DMS 273 (cell line): ENCODE data around the gene SEZ6L.
A peak's percentile ranks its signal among the peaks of the same experiment; 100 is the strongest.

Source experiments
- DNase-seq: peaks from one replicate; lab custom pipeline; 2025; ENCODE audit not compliant: unreplicated experiment; lab: John Stamatoyannopoulos, UW

SEZ6L gene

GRCh38 chr22:26174280-26174679 is 5.0 kb downstream of the SEZ6L start:
- DNase-seq = peak; percentile 24

GRCh38 chr22:26182723-26183122 is 13.5 kb downstream of the SEZ6L start:
- DNase-seq = peak; percentile 8

DNA sequence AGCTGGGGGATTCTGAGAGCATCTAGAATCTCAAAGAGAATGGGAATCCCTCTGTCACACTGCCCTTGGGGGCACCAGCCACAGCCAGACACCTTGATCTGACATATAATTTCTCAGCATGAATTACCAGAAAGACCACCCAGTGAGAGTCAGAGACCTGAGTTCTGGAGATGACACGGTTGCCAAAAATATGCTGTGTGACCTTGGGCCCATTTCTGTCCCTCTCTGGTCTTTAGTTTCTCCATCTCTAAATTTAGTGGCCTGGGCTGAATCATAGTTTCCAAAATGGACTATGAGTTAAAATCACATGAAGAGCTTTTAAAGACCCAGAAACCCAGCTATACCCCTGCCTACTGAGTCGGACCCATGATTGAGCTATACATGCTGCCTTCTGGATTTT is 15.9 kb downstream of the SEZ6L start:
- no peak for DNase-seq

GRCh38 chr22:26188341-26188740 is 19.1 kb downstream of the SEZ6L start:
- DNase-seq = no peak

- DNase-seq = no peak
Measured at GRCh38 chr22:26194313-26194712, 25.1 kb downstream of the SEZ6L start.

DNA sequence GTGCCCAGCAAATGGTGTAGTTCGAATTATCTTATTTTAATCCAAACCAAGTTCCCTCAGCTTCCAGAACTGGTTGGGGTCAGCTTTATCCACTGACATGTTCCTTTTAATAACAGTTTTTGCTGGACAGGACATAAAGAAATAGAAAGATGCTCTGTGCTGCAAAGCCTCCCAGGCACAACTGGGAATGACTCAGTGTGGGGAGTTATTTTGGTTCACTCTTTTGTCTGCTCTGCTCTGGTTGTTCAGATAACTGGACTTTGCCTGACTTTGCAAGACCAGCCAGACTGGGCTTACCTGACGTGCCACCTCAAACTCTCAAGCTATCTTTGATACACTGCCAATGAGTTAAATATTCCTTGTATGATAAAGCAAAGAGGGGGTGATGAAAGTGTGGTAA is 25.6 kb downstream of the SEZ6L start:
- no peak for DNase-seq

GRCh38 chr22:26196657-26197056 is 27.4 kb downstream of the SEZ6L start:
- DNase-seq = no peak

DNA sequence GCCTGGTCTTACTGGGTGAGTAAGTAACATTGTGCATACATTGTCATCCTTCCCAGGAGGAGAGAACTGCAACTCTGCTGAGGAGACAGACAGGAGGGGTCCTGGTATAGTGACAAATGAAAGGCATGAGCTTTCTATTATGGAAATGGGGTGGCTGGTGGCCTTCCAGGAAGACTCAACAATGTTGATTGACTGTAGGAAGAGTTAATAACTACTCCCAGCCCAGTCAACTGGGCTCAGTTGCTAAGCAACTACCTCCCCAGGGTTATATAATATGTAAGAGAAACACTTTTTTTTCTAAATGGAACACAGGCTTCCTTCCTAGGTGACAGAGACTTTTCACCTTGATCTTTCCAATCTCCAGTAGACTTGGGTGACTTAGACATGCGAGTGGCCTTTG is 28.2 kb downstream of the SEZ6L start:
- peak; percentile 2 for DNase-seq

DNA sequence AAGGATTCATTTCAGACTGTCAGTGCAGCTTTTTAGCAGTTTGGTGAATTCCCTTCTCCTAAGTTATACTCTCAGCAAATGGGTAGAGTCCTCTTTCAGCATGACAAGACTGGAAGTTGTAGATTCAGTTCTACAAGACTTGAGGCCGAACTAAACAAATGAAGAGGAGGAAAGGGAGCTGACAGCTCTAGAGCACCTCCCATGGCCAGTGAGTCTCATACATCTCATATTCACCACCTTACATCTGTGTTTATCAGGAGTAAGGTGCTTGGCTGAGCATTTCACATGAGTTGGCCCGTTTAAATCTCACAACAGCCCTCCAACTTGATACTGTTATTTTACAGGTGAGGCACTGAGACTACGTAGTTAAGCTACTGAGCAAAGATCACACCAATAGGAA is 30.4 kb downstream of the SEZ6L start:
- DNase-seq = peak; percentile 1

DNA sequence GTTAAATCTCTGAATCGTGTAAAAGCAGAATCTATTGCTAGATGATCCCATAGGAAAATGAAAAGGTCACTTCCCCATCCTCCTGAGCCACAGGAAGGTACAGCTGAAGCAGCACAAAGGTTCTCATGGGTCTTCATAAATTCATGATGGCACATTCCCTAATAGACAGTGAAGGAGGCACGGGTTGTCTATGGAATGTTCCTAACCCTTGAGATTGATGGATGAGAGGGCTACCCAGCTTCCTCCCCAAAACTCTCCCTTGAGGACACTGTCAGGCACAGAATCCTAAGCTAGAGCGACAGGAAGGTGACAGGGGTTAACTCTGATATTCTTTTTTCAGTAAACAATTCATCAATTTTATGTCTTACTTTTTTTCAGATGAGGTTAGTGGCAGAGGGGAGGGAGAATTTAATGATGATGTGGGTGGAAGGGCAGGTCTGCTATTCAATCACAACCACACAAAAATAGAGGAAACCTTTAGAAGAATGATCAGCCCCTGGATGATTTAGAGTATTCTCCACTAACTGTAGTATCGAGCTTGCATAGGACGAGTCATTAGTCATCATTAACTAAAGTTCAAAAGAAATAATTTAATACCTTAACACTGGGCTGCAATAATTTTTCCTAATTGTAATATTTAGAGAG is 33.1 kb downstream of the SEZ6L start:
- no peak for DNase-seq

DNA sequence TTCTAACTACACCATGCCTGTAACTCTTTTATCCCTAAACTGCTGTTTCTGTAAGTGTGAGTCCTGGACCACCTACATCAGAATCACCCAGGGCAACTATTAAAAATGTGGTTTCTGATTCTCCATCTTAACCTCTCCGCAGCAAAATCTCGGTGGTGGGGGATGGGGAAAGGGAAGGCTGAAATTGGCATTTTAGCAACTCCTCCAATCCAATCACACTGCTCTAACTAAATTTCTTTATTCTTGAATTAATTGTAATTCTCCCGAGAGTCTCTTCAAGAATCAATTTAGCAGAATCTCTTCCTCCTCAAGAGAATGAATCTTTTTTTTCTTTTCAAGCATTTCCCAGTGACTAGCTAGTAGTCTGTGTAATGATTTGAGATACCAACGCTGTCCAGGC is 36.2 kb downstream of the SEZ6L start:
- no peak for DNase-seq

DNA sequence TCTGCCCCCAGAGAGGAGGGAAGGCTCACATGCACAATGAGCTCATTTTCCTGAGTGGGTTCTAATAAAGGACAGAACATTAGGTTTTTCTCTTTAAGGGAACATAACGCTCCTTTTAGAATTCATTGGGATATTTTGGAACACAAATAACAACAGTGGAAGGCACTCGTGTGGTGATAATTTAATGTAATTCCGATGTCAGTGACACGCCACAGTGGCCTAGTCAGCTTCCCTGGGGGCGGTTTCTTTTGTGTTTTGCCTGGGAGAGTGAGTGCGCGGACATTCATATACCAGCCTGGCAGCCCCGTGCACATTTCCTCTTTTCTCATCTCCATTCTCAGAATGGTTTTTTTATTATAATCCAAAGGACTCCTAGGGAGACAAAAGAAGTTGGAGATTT is 41.1 kb downstream of the SEZ6L start:
- no peak for DNase-seq

DNA sequence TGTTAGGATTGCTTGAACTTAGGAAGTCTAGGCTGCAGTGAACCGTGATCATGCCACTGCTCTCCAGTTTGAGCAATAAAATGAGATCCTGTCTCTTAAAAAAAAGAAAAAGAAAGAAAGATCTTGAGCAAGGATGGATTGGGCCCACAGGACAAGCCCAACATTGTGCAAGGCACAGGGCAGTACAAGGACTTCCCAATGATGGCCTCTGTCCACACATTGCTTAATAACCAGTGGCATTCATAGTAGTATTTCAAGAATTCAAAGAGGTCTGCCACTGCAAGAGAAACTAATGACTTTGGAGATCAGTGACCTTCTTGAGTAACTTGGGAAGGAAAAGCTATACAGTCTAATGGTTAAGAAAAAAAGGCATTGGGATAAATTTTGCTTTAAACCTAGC is 44.6 kb downstream of the SEZ6L start:
- DNase-seq = no peak

GRCh38 chr22:26214466-26214865 is 45.2 kb downstream of the SEZ6L start:
- no peak for DNase-seq

DNA sequence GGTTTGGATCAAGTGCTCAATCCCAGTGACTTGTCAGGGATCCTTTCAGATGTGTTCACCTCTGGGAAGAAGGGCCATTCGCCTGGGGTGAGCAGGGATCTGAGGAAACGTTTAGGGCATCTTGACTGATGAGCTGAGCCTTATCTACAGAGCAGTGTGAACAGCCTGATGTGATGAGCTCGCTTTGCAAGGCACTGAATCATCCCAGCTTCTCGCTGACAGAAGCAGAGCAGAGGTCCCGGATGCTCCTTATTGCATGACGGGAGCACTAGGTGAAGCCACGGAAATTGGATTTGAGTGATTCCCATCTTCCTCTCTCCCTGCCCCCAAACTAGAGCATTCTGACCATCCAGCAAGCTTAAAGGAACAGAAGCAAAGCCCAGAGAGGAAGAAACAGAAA is 46.5 kb downstream of the SEZ6L start:
- no peak for DNase-seq

GRCh38 chr22:26225207-26225606 is 55.9 kb downstream of the SEZ6L start:
- DNase-seq = no peak

DNA sequence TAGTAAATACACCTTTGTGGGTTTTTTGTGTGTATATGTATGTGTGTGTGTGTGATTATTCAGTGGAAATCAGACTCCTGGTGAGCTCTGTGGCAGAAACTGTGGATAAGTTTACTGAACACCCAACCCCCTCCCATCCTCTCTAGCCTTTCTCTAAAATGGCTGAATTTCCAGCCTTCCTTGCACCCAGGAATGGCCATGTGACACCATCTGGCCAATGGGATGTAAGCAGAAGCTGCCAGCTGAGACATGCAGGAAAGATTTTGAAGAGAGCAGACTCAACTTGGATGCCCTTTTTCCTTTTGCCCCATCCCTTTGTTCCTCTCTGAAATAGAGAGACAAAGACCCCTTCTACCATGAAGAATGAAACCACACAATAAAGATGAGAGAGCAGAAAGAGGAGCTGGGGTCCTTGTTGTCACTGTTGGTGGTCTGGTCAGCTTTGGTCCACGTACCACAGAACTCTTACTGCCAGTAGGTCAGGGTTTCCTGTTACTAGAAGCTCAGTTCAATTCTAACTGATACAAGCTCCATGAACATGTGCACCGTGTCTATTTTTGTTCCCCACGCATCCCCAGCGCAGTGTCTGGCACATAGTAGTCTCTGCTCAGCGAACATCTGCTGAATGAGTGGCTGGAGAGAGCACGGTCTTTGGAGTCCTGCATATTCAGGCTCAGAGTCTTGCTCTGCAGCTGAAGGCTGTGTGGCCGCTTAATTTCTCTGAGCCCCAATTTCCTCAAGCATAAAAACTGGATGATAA is 57.5 kb downstream of the SEZ6L start:
- no peak for DNase-seq

- DNase-seq = no peak
Measured at GRCh38 chr22:26229910-26230309, 60.6 kb downstream of the SEZ6L start.

GRCh38 chr22:26234296-26234695 is 65.0 kb downstream of the SEZ6L start:
- no peak for DNase-seq

DNA sequence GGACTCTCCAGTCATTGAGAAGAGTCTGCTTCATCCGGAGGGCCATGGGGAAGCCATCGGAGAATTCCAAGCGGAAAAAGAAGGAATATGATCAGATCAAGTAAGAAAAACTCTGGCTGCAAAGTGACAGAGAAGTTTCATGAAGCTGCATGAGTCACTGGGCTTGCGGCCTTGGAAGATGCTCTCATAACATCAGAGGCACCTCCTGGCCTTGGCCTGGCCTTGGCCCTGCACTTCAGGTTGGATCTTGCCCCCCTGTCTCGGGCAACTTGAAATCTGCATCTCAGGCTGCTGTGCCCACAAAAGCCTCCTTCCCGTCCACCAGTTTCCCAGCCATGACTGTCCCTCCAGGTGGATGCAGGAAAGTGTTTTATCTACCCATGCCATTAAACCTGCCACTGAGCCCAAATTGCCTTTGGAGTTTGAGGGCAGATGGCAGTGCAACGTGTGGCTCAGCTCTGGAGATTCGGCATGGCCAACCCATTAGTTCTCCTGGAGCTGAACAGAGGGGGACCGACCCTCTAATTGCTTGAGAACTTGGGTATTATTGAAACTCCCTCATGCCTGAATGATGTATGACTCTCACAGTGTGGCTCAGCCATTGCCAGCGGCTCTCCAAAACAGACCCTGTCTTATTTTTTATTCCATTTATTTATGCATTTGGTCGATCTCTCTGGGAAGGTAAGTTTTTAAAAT is 66.7 kb downstream of the SEZ6L start:
- no peak for DNase-seq

DNA sequence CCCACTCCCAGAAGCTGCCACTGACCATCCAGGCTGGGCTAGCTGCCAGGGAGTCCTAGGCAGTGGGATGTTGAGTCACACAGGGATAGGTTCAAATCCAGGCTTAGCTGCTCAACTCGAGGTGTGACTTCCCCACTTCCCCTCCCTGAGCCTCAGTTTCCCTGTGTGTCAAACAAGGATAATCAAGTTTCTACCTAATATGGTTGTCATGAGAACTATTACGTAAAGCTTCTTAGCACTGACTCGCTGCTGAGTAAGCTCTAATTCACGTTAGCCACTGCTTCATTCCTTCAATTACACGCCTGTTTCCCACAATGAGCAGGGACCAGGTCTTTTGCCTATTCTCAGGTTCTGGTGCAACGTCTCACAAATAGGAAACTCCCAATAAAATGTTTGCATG is 67.7 kb downstream of the SEZ6L start:
- no peak for DNase-seq

- DNase-seq = no peak
Measured at GRCh38 chr22:26238596-26238995, 69.3 kb downstream of the SEZ6L start.
